Measurements from ENCODE around the gene PPP1R12C. TPM values are rescaled to one million over a fixed set of nuclear protein-coding genes. Genes with fewer than 3 reads are reported as not detected.

PPP1R12C gene
- total and polyA plus RNA-seq, 2 experiments from 2014 or later: 69.7 to 74.5 TPM

GRCh38 chr19:55083004-55083850, 34.2 kb downstream of the PPP1R12C start:
- Histone ChIP-seq H3K27me3 (peaks cover 45% of the 10 kb centered on the region), H3K4me1 (ENCODE audit: insufficient read depth) (peaks cover 23% of the 10 kb centered on the region), H2AFZ (no peak overlapping the region), H3K4me2 (no peak overlapping the region), H3K79me2 (no peaks in the 10 kb centered on the region), H3K9me2 (replicated peaks; ENCODE audit: insufficient read depth) (no peaks in the 10 kb centered on the region), H3K27ac (no peak overlapping the region), H4K20me1 (ENCODE audit: insufficient read depth, poor library complexity, severe bottlenecking) (peaks cover 13% of the 10 kb centered on the region), H3K4me3 (no peak overlapping the region), H3K36me3 (replicated peaks; ENCODE audit: insufficient read depth, low read depth) (no peaks in the 10 kb centered on the region), H3K9me3 (ENCODE audit: low read depth) (no peaks in the 10 kb centered on the region)
- no peak for TF ChIP-seq CTCF (IDR thresholded peaks at IDR 0.05; ENCODE audit: poor library complexity)
- no peak for TF ChIP-seq EZH2 (IDR thresholded peaks at IDR 0.05; ENCODE audit: borderline replicate concordance)
- no peak for TF ChIP-seq EZH2phosphoT487 (IDR thresholded peaks at IDR 0.05; ENCODE audit: low read depth, severe bottlenecking, unreplicated experiment)
- WGBS (ENCODE audit: low lambda C conversion rate, missing lambda C conversion rate): 85% methylated on average over 37 of the region's 42 CpGs
- no peak for DNase-seq (ENCODE audit: low spot score)

- no peaks in the 10 kb centered on the region for H3K9me3 ChIP-seq (ENCODE audit: low read depth)
- peaks cover 3% of the 10 kb centered on the region for H4K20me1 ChIP-seq (ENCODE audit: insufficient read depth, poor library complexity, severe bottlenecking)
- no peak overlapping the region for H3K4me3 ChIP-seq
- TF ChIP-seq EZH2phosphoT487 (IDR thresholded peaks at IDR 0.05; ENCODE audit: low read depth, severe bottlenecking, unreplicated experiment) (no peak), EZH2 (IDR thresholded peaks at IDR 0.05; ENCODE audit: borderline replicate concordance) (peak; percentile 60), CTCF (IDR thresholded peaks at IDR 0.05; ENCODE audit: poor library complexity) (no peak)
- H3K36me3 ChIP-seq (replicated peaks; ENCODE audit: insufficient read depth, low read depth): no peaks in the 10 kb centered on the region
- no peak overlapping the region for H2AFZ ChIP-seq
- no peak overlapping the region for H3K27ac ChIP-seq
- H3K4me2 ChIP-seq: peak overlapping the region; percentile 98
- peaks cover 13% of the 10 kb centered on the region for H3K4me1 ChIP-seq (ENCODE audit: insufficient read depth)
- H3K9me2 ChIP-seq (replicated peaks; ENCODE audit: insufficient read depth): no peaks in the 10 kb centered on the region
- peaks cover 45% of the 10 kb centered on the region for H3K27me3 ChIP-seq
- peak; percentile 44 for DNase-seq (ENCODE audit: low spot score)
- WGBS (ENCODE audit: low lambda C conversion rate, missing lambda C conversion rate): 35% methylated on average over 38 of the region's 64 CpGs
- no peaks in the 10 kb centered on the region for H3K79me2 ChIP-seq
Measured at GRCh38 chr19:55082020-55082851, 35.2 kb downstream of the PPP1R12C start.

GRCh38 chr19:55081770-55082019, 35.7 kb downstream of the PPP1R12C start:
- TF ChIP-seq CTCF (IDR thresholded peaks at IDR 0.05; ENCODE audit: poor library complexity) (no peak), EZH2 (IDR thresholded peaks at IDR 0.05; ENCODE audit: borderline replicate concordance) (no peak), EZH2phosphoT487 (IDR thresholded peaks at IDR 0.05; ENCODE audit: low read depth, severe bottlenecking, unreplicated experiment) (no peak)
- H3K9me3 ChIP-seq (ENCODE audit: low read depth): no peaks in the 10 kb centered on the region
- no peaks in the 10 kb centered on the region for H3K79me2 ChIP-seq
- no peak overlapping the region for H2AFZ ChIP-seq
- H3K27ac ChIP-seq: no peak overlapping the region
- WGBS (ENCODE audit: low lambda C conversion rate, missing lambda C conversion rate): 39% methylated on average over 20 of the region's 22 CpGs
- DNase-seq (ENCODE audit: low spot score): no peak
- H3K36me3 ChIP-seq (replicated peaks; ENCODE audit: insufficient read depth, low read depth): no peaks in the 10 kb centered on the region
- H3K4me2 ChIP-seq: peak overlapping the region; percentile 98
- H3K4me1 ChIP-seq (ENCODE audit: insufficient read depth): peaks cover 12% of the 10 kb centered on the region
- no peaks in the 10 kb centered on the region for H3K9me2 ChIP-seq (replicated peaks; ENCODE audit: insufficient read depth)
- peaks cover 45% of the 10 kb centered on the region for H3K27me3 ChIP-seq
- H4K20me1 ChIP-seq (ENCODE audit: insufficient read depth, poor library complexity, severe bottlenecking): no peaks in the 10 kb centered on the region
- no peak overlapping the region for H3K4me3 ChIP-seq

Data from hepatocyte (in vitro differentiated cells).